Activated CD8-positive, alpha-beta memory T cell treated with anti-CD3 and anti-CD28 coated beads, Interleukin-2, amount 50 U/mL, for 24 hours (primary cell): ENCODE measurements around the gene CALHM2.

Source experiments
- DNase-seq: peaks from one replicate; pipeline ENCODE4 v3.0.0-alpha.2; 2020; ENCODE audit errors: extremely low read depth

Gene CALHM2

GRCh38 chr10:103450201-103450695 lies 1.9 kb downstream of the CALHM2 start:
- no peak for DNase-seq

- DNase-seq: no peak
Measured at GRCh38 chr10:103449208-103450144, 2.7 kb downstream of the CALHM2 start.

- DNase-seq: no peak
Measured at GRCh38 chr10:103448746-103449145, 3.4 kb downstream of the CALHM2 start.

- no peak for DNase-seq
Measured at GRCh38 chr10:103447187-103447586, 5.0 kb downstream of the CALHM2 start.

- DNase-seq: no peak
Measured at GRCh38 chr10:103445767-103446567, 6.2 kb downstream of the CALHM2 start.

GRCh38 chr10:103445366-103445765 lies 6.8 kb downstream of the CALHM2 start:
- no peak for DNase-seq

GRCh38 chr10:103444478-103444877 lies 7.7 kb downstream of the CALHM2 start:
- DNase-seq: no peak

GRCh38 chr10:103443475-103444185 lies 8.5 kb downstream of the CALHM2 start:
- no peak for DNase-seq

- DNase-seq: no peak
Measured at GRCh38 chr10:103442031-103442461, 10.1 kb downstream of the CALHM2 start.

- no peak for DNase-seq
Measured at GRCh38 chr10:103441611-103442010, 10.6 kb downstream of the CALHM2 start.

GRCh38 chr10:103441206-103441605 lies 11.0 kb downstream of the CALHM2 start:
- DNase-seq: no peak

- no peak for DNase-seq
Measured at GRCh38 chr10:103440416-103440815, 11.8 kb downstream of the CALHM2 start.

- DNase-seq: no peak
Measured at GRCh38 chr10:103439776-103440175, 12.4 kb downstream of the CALHM2 start.

GRCh38 chr10:103433858-103434257 lies 18.3 kb downstream of the CALHM2 start:
- no peak for DNase-seq

- DNase-seq: no peak
Measured at GRCh38 chr10:103431902-103432301, 20.3 kb downstream of the CALHM2 start.

GRCh38 chr10:103429647-103430046 lies 22.5 kb downstream of the CALHM2 start:
- no peak for DNase-seq

- DNase-seq: no peak
Measured at GRCh38 chr10:103428989-103429643, 23.1 kb downstream of the CALHM2 start.

GRCh38 chr10:103427866-103428265 lies 24.3 kb downstream of the CALHM2 start:
- DNase-seq: no peak

GRCh38 chr10:103423748-103424147 lies 28.4 kb downstream of the CALHM2 start:
- no peak for DNase-seq

GRCh38 chr10:103419101-103419500 lies 33.1 kb downstream of the CALHM2 start:
- DNase-seq: no peak

GRCh38 chr10:103417601-103418000 lies 34.6 kb downstream of the CALHM2 start:
- DNase-seq: no peak
